K562 (cell line): ENCODE measurements around the gene AIFM3. TPM values are rescaled to one million over a fixed set of nuclear protein-coding genes. Genes with fewer than 3 reads are reported as not detected.

Source experiments
- ARHGAP35 ChIP-seq: fragments of 450-650 bp; IDR thresholded peaks from 2 replicates; pipeline ENCODE4 v1.6.1; 2018; ENCODE audit not compliant: partially characterized antibody
- DNMT1 ChIP-seq: fragments of 450-650 bp; IDR thresholded peaks from 2 replicates; pipeline ENCODE4 v1.6.1; 2016; ENCODE audit warnings: antibody characterized with exemption, mild to moderate bottlenecking
- E2F3 ChIP-seq: fragments of 250-450 bp; sonication (Bioruptor Pico); IDR thresholded peaks from 2 replicates; pipeline ENCODE4 v1.4.0; 2020; ENCODE audit warnings: mild to moderate bottlenecking
- ETS1 ChIP-seq: conservative IDR thresholded peaks from 2 replicates; pipeline ENCODE4 v1.6.1; 2011; ENCODE audit warnings: low read depth, mild to moderate bottlenecking, low read length; ENCODE audit not compliant: control insufficient read depth
- FOXJ3 ChIP-seq: sonication (generic); formaldehyde crosslinking; IDR thresholded peaks from 2 replicates; pipeline ENCODE4 v1.4.0; 2020; ENCODE audit warnings: mild to moderate bottlenecking, missing genetic modification reagents
- GTF2E2 ChIP-seq: fragments of 200-800 bp; sonication (Bioruptor generic); IDR thresholded peaks from 2 replicates; pipeline ENCODE4 v1.6.1; 2016; ENCODE audit warnings: missing genetic modification characterization, missing compliant biosample characterization
- KDM5B ChIP-seq: fragments of 200-600 bp; sonication (generic); IDR thresholded peaks from 2 replicates; pipeline ENCODE4 v1.6.1; 2012; ENCODE audit warnings: low read depth, mild to moderate bottlenecking, moderate library complexity, low read length, control low read depth, inconsistent platforms; ENCODE audit not compliant: insufficient replicate concordance
- KLF16 ChIP-seq: IDR thresholded peaks from 2 replicates; pipeline ENCODE4 v1.6.1; 2016; ENCODE audit warnings: antibody characterized with exemption
- MAFG ChIP-seq: fragments of 450-650 bp; conservative IDR thresholded peaks from 2 replicates; pipeline ENCODE4 v1.6.1; 2016; ENCODE audit warnings: missing genetic modification characterization, missing compliant biosample characterization
- MYC ChIP-seq, 2 experiments: fragments of 250-450 bp in 1 of 2; sonication (Bioruptor Pico) in 1 of 2; IDR thresholded peaks; 2 replicates each; pipeline versions ENCODE4 v1.5.1 to v1.6.1; 2012 to 2021; ENCODE audit warnings: low read depth in 2 of 2, borderline replicate concordance in 1 of 2, improper control_type of control experiment in 1 of 2, low read length in 1 of 2, mild to moderate bottlenecking in 1 of 2, moderate library complexity in 1 of 2
- NCOA1 ChIP-seq: fragments of 450-650 bp; IDR thresholded peaks from 2 replicates; pipeline ENCODE4 v1.6.1; 2016; ENCODE audit warnings: low read depth
- PREB ChIP-seq: sonication (generic); formaldehyde crosslinking; IDR thresholded peaks from 2 replicates; pipeline ENCODE4 v1.8.1; 2023; ENCODE audit warnings: mild to moderate bottlenecking, missing genetic modification reagents
- RFX1 ChIP-seq: fragments of 450-650 bp; IDR thresholded peaks from 2 replicates; pipeline ENCODE4 v1.6.1; 2016; ENCODE audit warnings: mild to moderate bottlenecking, moderate library complexity
- SIN3A ChIP-seq, 2 experiments: fragments of 150-350 bp in 1 of 2; IDR thresholded peaks; 2 replicates each; pipeline ENCODE4 v1.6.1; 2011 to 2016; ENCODE audit warnings: borderline replicate concordance in 2 of 2, low read depth in 2 of 2, low read length in 2 of 2, mild to moderate bottlenecking in 2 of 2, moderate library complexity in 2 of 2; ENCODE audit not compliant: control insufficient read depth in 1 of 2
- SIRT6 ChIP-seq: IDR thresholded peaks from one replicate; pipeline ENCODE4 v1.6.1; 2012; ENCODE audit warnings: low read depth, mild to moderate bottlenecking, control low read depth, inconsistent platforms, low read length, moderate library complexity
- SMC3 ChIP-seq: conservative IDR thresholded peaks from 2 replicates; pipeline ENCODE4 v1.6.1; 2011; ENCODE audit warnings: low read depth, low read length, improper control_type of control experiment; ENCODE audit not compliant: insufficient read depth
- SRSF9 ChIP-seq: fragments of 200-400 bp; formaldehyde crosslinking; IDR thresholded peaks from 2 replicates; pipeline ENCODE4 v1.6.1; 2017; ENCODE audit warnings: low read depth, low read length, borderline replicate concordance
- TEAD1 ChIP-seq, 2 experiments: fragments of 450-650 bp in 1 of 2; sonication (generic) in 1 of 2; formaldehyde crosslinking; IDR thresholded peaks; 2 replicates each; pipeline versions ENCODE4 v1.4.0 to v1.8.0; 2020 to 2022; ENCODE audit warnings: mild to moderate bottlenecking in 2 of 2, missing genetic modification reagents in 1 of 2
- TGIF2 ChIP-seq: sonication (generic); formaldehyde crosslinking; IDR thresholded peaks from 2 replicates; pipeline ENCODE4 v1.8.1; 2022; ENCODE audit warnings: mild to moderate bottlenecking, missing genetic modification reagents, moderate library complexity
- THRB ChIP-seq: fragments of 450-650 bp; formaldehyde crosslinking; conservative IDR thresholded peaks from 2 replicates; pipeline ENCODE4 v1.4.0; 2022; ENCODE audit warnings: mild to moderate bottlenecking, missing genetic modification characterization
- XRCC4 ChIP-seq: IDR thresholded peaks from one replicate; pipeline ENCODE4 v1.6.1; 2011; ENCODE audit not compliant: insufficient read depth, insufficient read length; ENCODE audit errors: extremely low read depth
- ZNF217 ChIP-seq: sonication (generic); formaldehyde crosslinking; IDR thresholded peaks from 2 replicates; pipeline ENCODE4 v1.8.0; 2022; ENCODE audit warnings: mild to moderate bottlenecking, missing genetic modification reagents
- ZNF444 ChIP-seq: fragments of 250-450 bp; sonication (Bioruptor Pico); IDR thresholded peaks from 2 replicates; pipeline ENCODE4 v1.4.0; 2020; ENCODE audit warnings: mild to moderate bottlenecking, moderate library complexity
- ZNF699 ChIP-seq: fragments of 250-450 bp; sonication (Bioruptor Pico); IDR thresholded peaks from 2 replicates; pipeline ENCODE4 v1.8.0; 2021; ENCODE audit warnings: mild to moderate bottlenecking, moderate library complexity; ENCODE audit not compliant: insufficient replicate concordance
- polyA plus RNA-seq, 8 experiments: library from polyadenylated mRNA; depleted of rRNA in 4 of 8; stranded (reverse) in 5 of 8; unstranded in 3 of 8; fragments of >200 nt; fragmentation: Nextera tagmentation in 2 of 8; fragmentation: Illumina TruSeq in 1 of 8; extraction: Ambion mirVana in 2 of 8; extraction: Trizol in 1 of 8; gene quantifications; 2 replicates each; pipeline versions ENCODE4 v1.2.1 to v1.2.3, GENCODE V29; 2011 to 2014; ENCODE audit warnings: inconsistent platforms in 1 of 8, missing spikeins in 1 of 8
- total RNA-seq, 7 experiments: library from RNA; depleted of rRNA in 6 of 7; stranded (reverse); fragments of >200 nt in 6 of 7; fragmentation: Illumina TruSeq in 2 of 7; extraction: Trizol in 2 of 7; gene quantifications; 2 replicates each; pipeline versions ENCODE4 v1.2.1 to v1.2.3, GENCODE V29; 2011 to 2021; ENCODE audit warnings: low replicate concordance in 1 of 7

Gene AIFM3
- total and polyA plus RNA-seq, 9 of the 15 experiments (the other 6 are each of a cell fraction or from before 2014, with no cell fraction given), result 0.03 to 0.20 (median 0.07) TPM; not detected in 1

GRCh38 chr22:20998411-20999336, 31.6 kb downstream of the AIFM3 start (continued):
- peak; percentile 57 for TF ChIP-seq KDM5B
- TF ChIP-seq E2F3 (CRISPR knock-in tag), result peak; percentile 19; the same call in 1 of the 2 replicates
- TF ChIP-seq SIRT6, result peak; percentile 38
- 0 out of 2 replicates have a peak, but pooled peaks have one; percentile 7 for TF ChIP-seq MYC (IDR thresholded peaks at IDR 0.05; ENCODE audit: low read depth, low read length)
- TF ChIP-seq MYC (CRISPR knock-in tag; IDR thresholded peaks at IDR 0.05; ENCODE audit: borderline replicate concordance, low read depth), result 0 out of 2 replicates have a peak, but pooled peaks have one; percentile 16
- no peak; a peak in 1 of 4 replicates for TF ChIP-seq TEAD1 (CRISPR knock-in tag; IDR thresholded peaks at IDR 0.05)
- TF ChIP-seq THRB (CRISPR knock-in tag), result peak; percentile 93
- TF ChIP-seq MAFG, result no peak
- no peak for TF ChIP-seq RFX1
- TF ChIP-seq ARHGAP35, result no peak
- 0 out of 2 replicates have a peak, but pooled peaks have one; percentile 5 for TF ChIP-seq SMC3
- TF ChIP-seq SRSF9, result no peak
- TF ChIP-seq TGIF2 (CRISPR knock-in tag), result no peak
- no peak for TF ChIP-seq DNMT1
- no peak for TF ChIP-seq GTF2E2 (tag)
- TF ChIP-seq ZNF699, result no peak
- TF ChIP-seq ZNF217, result no peak
- TF ChIP-seq ETS1, result no peak
- no peak for TF ChIP-seq XRCC4
- TF ChIP-seq SIN3A (IDR thresholded peaks at IDR 0.05; ENCODE audit: borderline replicate concordance in 2 of 2, control insufficient read depth in 1 of 2, low read depth in 2 of 2, low read length in 2 of 2), result no peak; a peak in 1 of 4 replicates
- no peak for TF ChIP-seq KLF16
- no peak for TF ChIP-seq NCOA1
- no peak for TF ChIP-seq FOXJ3 (CRISPR knock-in tag)
- TF ChIP-seq PREB (CRISPR knock-in tag), result no peak
- no peak for TF ChIP-seq ZNF444 (CRISPR knock-in tag)
